HEK293 (cell line): ENCODE data around the gene RP2.

Source experiments
- CTCF ChIA-PET: fragments of 350-600 bp; formaldehyde crosslinking; extraction: SDS; loops from one replicate; lab custom pipeline; 2021; ENCODE audit warnings: antibody characterized with exemption; lab: Yijun Ruan, JAX
- POLR2A ChIA-PET: fragments of 300-600 bp; formaldehyde crosslinking; extraction: SDS; loops from one replicate; lab custom pipeline; 2020; ENCODE audit warnings: antibody characterized with exemption, inconsistent platforms; lab: Yijun Ruan, JAX
- H3K27ac ChIP-seq: fragments of 200-500 bp; sonication (Bioruptor generic); 2 replicates; pipeline ENCODE4 v1.5.1; 2014; ENCODE audit warnings: low read depth, low read length, control low read depth, inconsistent platforms; ENCODE audit errors: extremely low read depth
- H3K36me3 ChIP-seq, 2 experiments: fragments of 200-500 bp in 1 of 2; sonication (Bioruptor generic) in 1 of 2; 1 replicate in 1 of 2; 2 replicates in 1 of 2; pipeline ENCODE4 v1.5.1; 2014 to 2017; ENCODE audit warnings: inconsistent platforms in 2 of 2, low read length in 2 of 2; ENCODE audit not compliant: control insufficient read depth in 2 of 2, insufficient read depth in 1 of 2
- H3K4me1 ChIP-seq: fragments of 200-500 bp; sonication (Bioruptor generic); 2 replicates; pipeline ENCODE4 v1.5.1; 2014; ENCODE audit warnings: mild to moderate bottlenecking, low read length, inconsistent platforms; ENCODE audit not compliant: control insufficient read depth, insufficient read depth
- H3K4me3 ChIP-seq: 2 replicates; pipeline ENCODE4 v1.5.1; 2011; ENCODE audit warnings: low read depth, mild to moderate bottlenecking, control low read depth, low read length, moderate library complexity
- H3K9me3 ChIP-seq: fragments of 200-500 bp; sonication (Bioruptor generic); 2 replicates; pipeline ENCODE4 v1.5.1; 2014; ENCODE audit warnings: low read depth, low read length, inconsistent platforms; ENCODE audit not compliant: control insufficient read depth, insufficient read depth
- OVOL3 ChIP-seq: fragments of 450-650 bp; formaldehyde crosslinking; IDR thresholded peaks from 2 replicates; pipeline ENCODE4 v1.5.1; 2016; ENCODE audit warnings: missing biosample characterization, missing genetic modification characterization
- ZNF146 ChIP-seq: fragments of 450-650 bp; formaldehyde crosslinking; IDR thresholded peaks from 2 replicates; pipeline ENCODE4 v1.5.1; 2016; ENCODE audit warnings: missing biosample characterization, missing genetic modification characterization
- ZNF19 ChIP-seq: fragments of 450-650 bp; formaldehyde crosslinking; IDR thresholded peaks from 2 replicates; pipeline ENCODE4; 2016; ENCODE audit warnings: missing biosample characterization, missing genetic modification characterization, low read depth
- ZNF404 ChIP-seq: fragments of 450-650 bp; formaldehyde crosslinking; IDR thresholded peaks from 2 replicates; pipeline ENCODE4 v1.5.1; 2017; ENCODE audit warnings: missing biosample characterization, missing genetic modification characterization
- ZNF510 ChIP-seq: fragments of 450-650 bp; formaldehyde crosslinking; IDR thresholded peaks from 2 replicates; pipeline ENCODE4 v1.5.1; 2018; ENCODE audit warnings: mild to moderate bottlenecking, missing genetic modification characterization, missing biosample characterization; ENCODE audit not compliant: insufficient replicate concordance
- ZNF529 ChIP-seq: fragments of 450-650 bp; formaldehyde crosslinking; IDR thresholded peaks from 2 replicates; pipeline ENCODE4 v1.5.1; 2017; ENCODE audit warnings: missing genetic modification characterization, missing biosample characterization; ENCODE audit not compliant: insufficient replicate concordance
- ZSCAN16 ChIP-seq: fragments of 450-650 bp; formaldehyde crosslinking; IDR thresholded peaks from 2 replicates; pipeline ENCODE4 v1.5.1; 2016; ENCODE audit warnings: missing biosample characterization, missing genetic modification characterization
- TF ChIP-seq, protein P1 (sequence below): fragments of 450-650 bp; formaldehyde crosslinking; IDR thresholded peaks from 2 replicates; pipeline ENCODE4 v1.5.1; 2016; ENCODE audit warnings: missing biosample characterization, missing genetic modification characterization, borderline replicate concordance
- TF ChIP-seq, protein P2 (sequence below): fragments of 450-650 bp; formaldehyde crosslinking; IDR thresholded peaks from 2 replicates; pipeline ENCODE4 v1.5.1; 2016; ENCODE audit warnings: missing biosample characterization, missing genetic modification characterization
- TF ChIP-seq, protein P3 (sequence below): fragments of 450-650 bp; formaldehyde crosslinking; IDR thresholded peaks from 2 replicates; pipeline ENCODE4 v1.5.1; 2017; ENCODE audit warnings: missing biosample characterization, missing genetic modification characterization
- TF ChIP-seq, protein P4 (sequence below): fragments of 450-650 bp; formaldehyde crosslinking; IDR thresholded peaks from 2 replicates; pipeline ENCODE4 v1.5.1; 2016; ENCODE audit warnings: missing biosample characterization, missing genetic modification characterization
- TF ChIP-seq, protein P5 (sequence below): fragments of 450-650 bp; formaldehyde crosslinking; IDR thresholded peaks from 2 replicates; pipeline ENCODE4 v1.5.1; 2016; ENCODE audit warnings: missing biosample characterization, missing genetic modification characterization
- TF ChIP-seq, protein P6 (sequence below): fragments of 450-650 bp; formaldehyde crosslinking; IDR thresholded peaks from 2 replicates; pipeline ENCODE4 v1.5.1; 2016; ENCODE audit warnings: missing biosample characterization, missing genetic modification characterization

The RP2 gene

DNA sequence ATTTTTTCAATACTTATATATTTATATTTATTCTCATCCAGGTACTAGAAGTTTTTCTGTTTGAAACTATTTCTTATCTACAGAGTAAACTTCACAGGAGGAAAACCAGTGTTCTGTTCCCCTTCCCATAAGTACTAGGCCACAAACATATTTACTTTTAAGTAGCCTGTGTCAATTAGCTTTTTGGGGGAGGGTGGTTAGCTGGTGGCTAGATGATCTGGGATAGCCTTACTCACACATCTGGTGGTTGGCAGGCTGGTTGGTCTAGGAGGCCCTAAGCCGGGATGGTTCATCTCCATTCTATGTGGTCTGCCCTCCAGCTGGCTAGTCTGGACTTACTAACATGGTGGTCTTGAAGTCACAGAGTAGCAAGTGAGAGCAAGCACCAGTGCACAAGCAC is 81.6 kb downstream of the RP2 start:
- no peak overlapping the region for H3K27ac ChIP-seq
- TF ChIP-seq, protein P1, sequence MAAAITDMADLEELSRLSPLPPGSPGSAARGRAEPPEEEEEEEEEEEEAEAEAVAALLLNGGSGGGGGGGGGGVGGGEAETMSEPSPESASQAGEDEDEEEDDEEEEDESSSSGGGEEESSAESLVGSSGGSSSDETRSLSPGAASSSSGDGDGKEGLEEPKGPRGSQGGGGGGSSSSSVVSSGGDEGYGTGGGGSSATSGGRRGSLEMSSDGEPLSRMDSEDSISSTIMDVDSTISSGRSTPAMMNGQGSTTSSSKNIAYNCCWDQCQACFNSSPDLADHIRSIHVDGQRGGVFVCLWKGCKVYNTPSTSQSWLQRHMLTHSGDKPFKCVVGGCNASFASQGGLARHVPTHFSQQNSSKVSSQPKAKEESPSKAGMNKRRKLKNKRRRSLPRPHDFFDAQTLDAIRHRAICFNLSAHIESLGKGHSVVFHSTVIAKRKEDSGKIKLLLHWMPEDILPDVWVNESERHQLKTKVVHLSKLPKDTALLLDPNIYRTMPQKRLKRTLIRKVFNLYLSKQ (tag by site-specific recombination): no peak
- TF ChIP-seq, protein P2, sequence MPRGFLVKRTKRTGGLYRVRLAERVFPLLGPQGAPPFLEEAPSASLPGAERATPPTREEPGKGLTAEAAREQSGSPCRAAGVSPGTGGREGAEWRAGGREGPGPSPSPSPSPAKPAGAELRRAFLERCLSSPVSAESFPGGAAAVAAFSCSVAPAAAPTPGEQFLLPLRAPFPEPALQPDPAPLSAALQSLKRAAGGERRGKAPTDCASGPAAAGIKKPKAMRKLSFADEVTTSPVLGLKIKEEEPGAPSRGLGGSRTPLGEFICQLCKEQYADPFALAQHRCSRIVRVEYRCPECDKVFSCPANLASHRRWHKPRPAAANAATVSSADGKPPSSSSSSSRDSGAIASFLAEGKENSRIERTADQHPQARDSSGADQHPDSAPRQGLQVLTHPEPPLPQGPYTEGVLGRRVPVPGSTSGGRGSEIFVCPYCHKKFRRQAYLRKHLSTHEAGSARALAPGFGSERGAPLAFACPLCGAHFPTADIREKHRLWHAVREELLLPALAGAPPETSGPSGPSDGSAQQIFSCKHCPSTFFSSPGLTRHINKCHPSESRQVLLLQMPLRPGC (tag by site-specific recombination): no peak
- TF ChIP-seq OVOL3 (tag by site-specific recombination) (no peak), ZNF404 (no peak), ZNF529 (tag by site-specific recombination) (no peak), ZNF19 (no peak), ZSCAN16 (no peak), ZNF510 (no peak)
- TF ChIP-seq, protein P3, sequence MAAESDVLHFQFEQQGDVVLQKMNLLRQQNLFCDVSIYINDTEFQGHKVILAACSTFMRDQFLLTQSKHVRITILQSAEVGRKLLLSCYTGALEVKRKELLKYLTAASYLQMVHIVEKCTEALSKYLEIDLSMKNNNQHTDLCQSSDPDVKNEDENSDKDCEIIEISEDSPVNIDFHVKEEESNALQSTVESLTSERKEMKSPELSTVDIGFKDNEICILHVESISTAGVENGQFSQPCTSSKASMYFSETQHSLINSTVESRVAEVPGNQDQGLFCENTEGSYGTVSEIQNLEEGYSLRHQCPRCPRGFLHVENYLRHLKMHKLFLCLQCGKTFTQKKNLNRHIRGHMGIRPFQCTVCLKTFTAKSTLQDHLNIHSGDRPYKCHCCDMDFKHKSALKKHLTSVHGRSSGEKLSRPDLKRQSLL (tag by site-specific recombination): no peak
- TF ChIP-seq, all 188 proteins: peak for 0
- no peaks in the 10 kb centered on the region for H3K4me1 ChIP-seq
- H3K9me3 ChIP-seq: no peaks in the 10 kb centered on the region; the same call in 1 of the 2 replicates
- H3K36me3 ChIP-seq: no peaks in the 10 kb centered on the region
- ChIA-PET CTCF (interaction anchor here (0.7 to 1.3 kb wide), 2 partner anchors 15 to 22 kb away, joined by 3 to 7 read pairs; no protein-coding TSS in a partner anchor), POLR2A (no interaction called here)
- H3K4me3 ChIP-seq: no peak overlapping the region

DNA sequence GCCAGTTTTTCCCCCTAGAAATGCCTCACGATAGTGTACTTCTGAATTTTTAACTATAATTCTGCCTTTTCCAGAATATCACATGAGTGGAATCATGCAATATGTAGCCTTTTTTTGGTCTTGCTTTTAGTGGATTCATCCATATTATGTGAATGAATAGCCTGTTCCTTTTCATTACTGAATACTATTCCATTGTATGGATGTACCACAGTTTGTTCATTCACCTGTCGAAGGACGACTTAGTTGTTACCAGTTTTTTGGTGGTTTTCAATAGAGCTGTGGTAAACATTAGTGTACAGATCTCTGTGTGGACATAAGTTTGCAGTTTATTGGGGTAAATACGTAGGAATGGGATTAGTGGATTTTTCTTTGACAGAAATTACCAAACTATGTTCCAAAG is 83.4 kb downstream of the RP2 start:
- TF ChIP-seq, protein P4, sequence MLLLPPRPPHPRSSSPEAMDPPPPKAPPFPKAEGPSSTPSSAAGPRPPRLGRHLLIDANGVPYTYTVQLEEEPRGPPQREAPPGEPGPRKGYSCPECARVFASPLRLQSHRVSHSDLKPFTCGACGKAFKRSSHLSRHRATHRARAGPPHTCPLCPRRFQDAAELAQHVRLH (tag by site-specific recombination): 0 out of 2 replicates have a peak, but pooled peaks have one; percentile 36
- TF ChIP-seq ZNF146: peak; percentile 92
- TF ChIP-seq, protein P5, sequence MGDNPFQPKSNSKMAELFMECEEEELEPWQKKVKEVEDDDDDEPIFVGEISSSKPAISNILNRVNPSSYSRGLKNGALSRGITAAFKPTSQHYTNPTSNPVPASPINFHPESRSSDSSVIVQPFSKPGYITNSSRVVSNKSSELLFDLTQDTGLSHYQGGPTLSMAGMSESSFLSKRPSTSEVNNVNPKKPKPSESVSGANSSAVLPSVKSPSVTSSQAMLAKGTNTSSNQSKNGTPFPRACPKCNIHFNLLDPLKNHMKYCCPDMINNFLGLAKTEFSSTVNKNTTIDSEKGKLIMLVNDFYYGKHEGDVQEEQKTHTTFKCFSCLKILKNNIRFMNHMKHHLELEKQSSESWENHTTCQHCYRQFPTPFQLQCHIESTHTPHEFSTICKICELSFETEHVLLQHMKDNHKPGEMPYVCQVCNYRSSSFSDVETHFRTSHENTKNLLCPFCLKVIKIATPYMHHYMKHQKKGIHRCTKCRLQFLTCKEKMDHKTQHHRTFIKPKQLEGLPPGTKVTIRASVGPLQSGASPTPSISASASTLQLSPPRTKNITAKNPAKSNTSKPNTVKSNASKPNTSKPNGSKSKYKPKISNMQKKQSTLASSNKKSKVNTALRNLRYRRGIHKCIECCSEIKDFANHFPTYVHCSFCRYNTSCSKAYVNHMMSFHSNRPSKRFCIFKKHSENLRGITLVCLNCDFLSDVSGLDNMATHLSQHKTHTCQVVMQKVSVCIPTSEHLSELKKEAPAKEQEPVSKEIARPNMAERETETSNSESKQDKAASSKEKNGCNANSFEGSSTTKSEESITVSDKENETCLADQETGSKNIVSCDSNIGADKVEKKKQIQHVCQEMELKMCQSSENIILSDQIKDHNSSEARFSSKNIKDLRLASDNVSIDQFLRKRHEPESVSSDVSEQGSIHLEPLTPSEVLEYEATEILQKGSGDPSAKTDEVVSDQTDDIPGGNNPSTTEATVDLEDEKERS (tag by site-specific recombination): 0 out of 2 replicates have a peak, but pooled peaks have one; percentile 12
- TF ChIP-seq, protein P6, sequence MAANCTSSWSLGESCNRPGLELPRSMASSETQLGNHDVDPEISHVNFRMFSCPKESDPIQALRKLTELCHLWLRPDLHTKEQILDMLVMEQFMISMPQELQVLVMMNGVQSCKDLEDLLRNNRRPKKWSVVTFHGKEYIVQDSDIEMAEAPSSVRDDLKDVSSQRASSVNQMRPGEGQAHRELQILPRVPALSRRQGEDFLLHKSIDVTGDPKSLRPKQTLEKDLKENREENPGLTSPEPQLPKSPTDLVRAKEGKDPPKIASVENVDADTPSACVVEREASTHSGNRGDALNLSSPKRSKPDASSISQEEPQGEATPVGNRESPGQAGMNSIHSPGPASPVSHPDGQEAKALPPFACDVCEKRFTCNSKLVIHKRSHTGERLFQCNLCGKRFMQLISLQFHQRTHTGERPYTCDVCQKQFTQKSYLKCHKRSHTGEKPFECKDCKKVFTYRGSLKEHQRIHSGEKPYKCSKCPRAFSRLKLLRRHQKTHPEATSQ (tag by site-specific recombination): no peak
- TF ChIP-seq, all 188 proteins: peak for 3
- no peaks in the 10 kb centered on the region; the same call in none of the 2 replicates for H3K9me3 ChIP-seq
- ChIA-PET POLR2A (no interaction called here), CTCF (no interaction called here)
- no peak overlapping the region for H3K27ac ChIP-seq
- no peaks in the 10 kb centered on the region for H3K4me1 ChIP-seq
- H3K4me3 ChIP-seq: no peak overlapping the region
- no peaks in the 10 kb centered on the region for H3K36me3 ChIP-seq
